Stimulated activated CD4-positive, alpha-beta T cell treated with anti-CD3 and anti-CD28 coated beads, Interleukin-15, amount 100 ng/mL, for 48 hours (primary cell): ENCODE data around the gene ZG16.
"Not testable (repeated sequence)": the region's sequence is repeated elsewhere in the genome, so short reads cannot be mapped to it uniquely, and the experiment has no call there.

Source experiments
- DNase-seq, 2 donors: peaks; one replicate each; pipeline ENCODE4 v3.0.0-alpha.2; 2020; ENCODE audit warnings: low read depth in 2 of 2

ZG16 gene, protein sequence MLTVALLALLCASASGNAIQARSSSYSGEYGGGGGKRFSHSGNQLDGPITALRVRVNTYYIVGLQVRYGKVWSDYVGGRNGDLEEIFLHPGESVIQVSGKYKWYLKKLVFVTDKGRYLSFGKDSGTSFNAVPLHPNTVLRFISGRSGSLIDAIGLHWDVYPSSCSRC

DNA sequence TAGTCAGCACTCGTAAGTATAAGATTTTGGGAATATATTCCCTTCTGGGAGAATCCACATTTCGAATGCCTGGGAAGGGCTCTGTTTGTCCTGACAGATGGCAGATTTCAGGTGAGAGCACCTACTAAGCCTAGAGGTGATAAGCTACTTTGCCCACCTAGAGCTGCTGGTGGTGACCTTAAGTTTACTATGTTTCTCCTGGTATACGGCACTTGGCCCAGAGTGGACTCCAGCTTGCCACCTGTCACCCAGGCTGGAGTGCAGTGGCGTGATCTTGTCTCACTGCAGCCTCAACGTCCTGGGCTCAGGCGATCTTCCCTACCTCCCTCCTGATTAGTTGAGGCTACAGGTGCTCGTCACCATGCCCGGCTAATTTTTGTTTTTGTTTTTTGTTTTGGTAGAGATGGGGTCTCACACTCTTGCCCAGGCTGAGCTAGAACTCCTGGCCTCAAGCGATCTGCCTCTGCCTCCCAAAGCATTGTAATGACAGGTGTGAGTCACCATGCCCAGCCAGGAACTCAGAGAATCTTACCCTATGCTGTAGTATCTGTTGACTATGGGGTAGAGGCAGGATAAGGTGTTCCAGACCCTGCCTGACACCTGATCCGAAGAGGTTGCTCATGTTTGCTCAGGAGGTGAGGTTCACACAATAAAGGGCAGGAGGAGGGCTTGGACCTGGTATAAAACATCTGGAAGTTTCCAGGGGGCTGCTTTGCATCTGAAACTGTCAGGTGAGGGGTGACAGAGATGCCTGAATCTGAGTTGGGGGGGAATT, at the start of gene ZG16:
Gene ZG16, plus strand, starts transcription at position 681 of the 775 bp plus-strand sequence. CDS start 1,011 bp downstream, outside the sequence.
- no peak for DNase-seq

DNA sequence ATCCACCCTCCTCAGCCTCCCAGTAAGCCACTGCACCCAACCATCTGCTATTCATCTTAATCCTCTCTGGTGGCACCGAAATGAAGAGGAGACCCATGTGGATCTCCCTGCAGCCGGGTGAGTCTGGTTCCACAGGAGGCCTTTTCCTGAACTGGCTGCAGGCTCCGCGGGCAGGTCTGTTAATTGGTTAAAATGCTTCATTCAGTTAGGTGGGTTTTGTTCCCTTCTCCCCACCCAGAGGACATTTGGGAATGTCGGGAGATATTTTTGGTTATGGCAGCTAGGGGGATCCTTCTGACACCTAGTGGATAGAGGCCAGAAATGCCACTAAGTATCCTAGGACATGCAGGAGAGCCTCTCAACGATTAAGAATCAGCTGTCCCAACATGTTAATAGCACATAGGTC, 48.9 kb upstream of the ZG16 start:
- DNase-seq, result no peak

DNA sequence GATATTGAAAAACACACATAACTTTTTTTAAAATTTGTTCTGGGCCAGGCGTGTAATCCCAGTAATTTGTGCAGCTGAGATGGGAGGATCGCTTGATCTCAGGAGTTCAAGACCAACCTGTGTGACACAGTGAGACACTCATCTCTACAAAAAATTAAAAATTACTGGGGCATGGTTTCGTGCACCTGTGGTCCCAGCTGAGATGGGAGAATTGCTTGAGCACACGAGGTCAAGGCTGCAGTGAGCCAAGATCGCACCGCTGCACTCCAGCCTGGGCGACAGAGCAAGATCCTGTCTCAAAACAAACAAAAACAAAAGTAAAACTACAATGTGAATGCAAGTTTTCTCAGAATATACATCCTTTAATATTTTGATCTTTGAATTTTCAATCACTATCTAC, 47.4 kb upstream of the ZG16 start:
- DNase-seq, result no peak

DNA sequence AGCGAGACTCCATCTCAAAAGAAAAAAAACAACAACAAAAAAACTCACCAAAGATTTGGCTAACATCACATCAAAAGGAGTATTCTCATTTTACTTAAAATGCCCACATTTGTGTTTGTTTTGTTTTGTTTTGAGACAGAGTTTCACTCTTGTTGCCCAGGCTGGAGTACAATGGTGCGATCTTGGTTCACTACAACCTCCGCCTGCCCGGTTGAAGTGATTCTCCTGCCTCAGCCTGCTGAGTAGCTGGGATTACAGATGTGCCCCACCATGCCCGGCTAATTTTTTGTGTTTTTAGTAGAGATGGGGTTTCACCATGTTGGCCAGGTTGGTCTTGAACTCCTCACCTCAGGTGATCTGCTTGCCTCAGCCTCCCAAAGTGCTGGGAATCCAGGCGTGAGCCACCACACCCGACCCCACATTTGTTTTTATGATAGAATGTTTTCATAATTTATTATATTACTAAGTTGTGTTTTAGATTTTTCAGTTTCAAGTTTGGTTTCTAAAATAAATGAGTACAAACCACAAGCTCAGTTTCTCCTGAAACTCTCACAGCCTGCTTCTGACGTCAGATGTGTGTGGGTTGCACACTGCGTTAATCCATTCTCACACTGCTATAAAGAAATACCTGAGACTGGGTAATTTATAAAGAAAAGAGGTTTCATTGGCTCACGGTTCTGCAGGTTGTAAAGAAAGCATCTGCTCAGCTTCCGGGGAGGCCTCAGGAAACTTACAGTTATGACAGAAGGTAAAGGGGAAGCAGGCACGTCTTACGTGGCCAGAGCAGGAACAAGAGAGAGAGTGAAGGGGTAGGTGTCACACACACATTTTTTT, 46.1 kb upstream of the ZG16 start:
- DNase-seq, result peak; percentile 75 to 79

DNA sequence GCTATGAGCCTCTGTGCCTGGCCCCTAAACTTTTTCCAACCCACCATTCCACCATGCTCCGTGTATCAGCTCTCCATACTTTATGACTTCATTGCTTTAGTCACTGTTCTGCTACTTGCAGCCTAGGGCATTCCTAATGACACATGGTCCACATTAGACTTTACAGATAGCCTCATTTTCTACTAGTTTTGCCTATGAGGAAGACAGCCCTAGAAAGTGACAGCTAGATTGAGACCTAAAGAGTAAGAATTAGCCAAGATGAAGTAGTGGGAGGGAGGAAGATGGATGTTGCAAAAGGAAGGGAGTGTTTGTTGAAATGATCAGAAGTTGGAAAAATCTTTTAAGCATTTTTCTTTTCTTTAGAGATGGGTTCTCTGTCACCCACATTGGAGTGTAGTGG, 43.3 kb upstream of the ZG16 start:
- DNase-seq, result no peak

DNA sequence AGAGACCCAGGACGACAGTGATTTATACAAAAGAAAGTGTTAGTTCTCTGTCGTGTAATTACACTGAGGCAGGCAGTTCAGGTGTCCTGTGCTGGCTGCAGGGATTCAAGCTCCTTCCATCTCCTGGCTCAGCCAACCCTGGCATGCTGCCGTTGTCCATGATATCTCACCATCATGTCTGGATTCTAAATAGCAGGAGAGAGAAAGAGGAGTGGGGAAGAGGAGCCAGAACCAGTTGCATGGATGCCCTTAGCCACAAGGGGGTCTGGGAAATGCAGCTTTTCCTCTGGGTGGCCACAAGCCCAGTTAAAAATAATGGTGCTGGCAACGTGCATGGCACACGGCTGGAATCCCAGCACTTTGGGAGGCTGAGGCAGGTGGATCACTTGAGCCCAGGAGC, 41.9 kb upstream of the ZG16 start:
- no peak for DNase-seq

DNA sequence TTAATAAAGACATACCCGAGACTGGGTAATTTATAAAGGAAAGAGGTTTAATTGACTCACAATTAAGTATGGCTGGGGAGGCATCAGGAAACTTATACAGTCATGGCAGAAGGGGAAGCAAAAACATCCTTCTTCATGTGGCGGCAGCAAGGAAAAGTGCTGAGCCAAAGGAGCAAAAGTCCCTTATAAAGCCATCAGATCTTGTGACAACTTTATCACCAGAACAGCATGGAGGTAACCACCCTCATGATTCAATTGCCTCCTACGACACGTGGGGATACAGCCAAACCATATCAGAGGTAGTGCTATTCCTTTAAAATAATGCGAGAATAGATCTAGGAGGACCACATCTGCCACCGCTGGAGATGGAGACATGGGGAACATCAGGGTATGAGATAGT, 41.3 kb upstream of the ZG16 start:
- no peak for DNase-seq

DNA sequence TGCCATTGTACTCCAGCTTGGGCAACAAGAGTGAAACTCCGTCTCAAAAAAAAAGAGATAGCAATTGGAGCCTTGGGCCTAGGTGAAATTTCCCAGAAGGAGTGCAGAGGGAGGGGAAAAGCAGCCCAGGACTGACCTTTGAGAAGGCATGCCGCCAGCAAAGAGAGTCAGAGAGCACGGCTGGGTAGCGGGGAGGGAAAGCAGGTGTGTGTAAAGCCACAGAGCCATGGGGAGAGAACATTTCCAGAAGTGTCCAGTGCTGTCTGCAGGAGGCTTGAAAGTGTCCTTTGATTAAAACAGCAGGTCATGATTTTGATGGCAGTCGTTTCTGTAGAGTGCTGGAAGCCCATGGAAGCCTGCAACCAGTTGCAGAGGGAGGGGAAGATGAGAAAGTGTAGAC, 40.3 kb upstream of the ZG16 start:
- DNase-seq, result no peak

DNA sequence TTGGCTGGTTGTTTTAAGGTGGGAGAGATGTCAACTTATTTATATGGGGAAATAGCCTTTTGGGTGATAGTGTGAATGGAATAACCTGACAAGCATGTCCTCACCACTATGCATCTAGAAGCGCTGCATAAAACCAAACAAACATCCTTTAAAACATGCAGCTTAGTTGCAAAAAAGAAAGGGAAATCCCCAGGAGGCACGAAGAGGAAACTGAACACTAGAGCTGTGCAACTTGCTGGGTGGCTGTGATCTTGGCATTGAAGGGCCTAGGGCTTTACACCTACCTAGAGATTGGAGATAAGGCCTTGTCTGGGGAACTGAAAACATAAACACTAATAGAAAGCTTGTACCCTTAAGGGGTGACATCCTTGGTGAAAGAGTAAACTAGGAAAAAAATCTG, 39.5 kb upstream of the ZG16 start:
- no peak for DNase-seq

DNA sequence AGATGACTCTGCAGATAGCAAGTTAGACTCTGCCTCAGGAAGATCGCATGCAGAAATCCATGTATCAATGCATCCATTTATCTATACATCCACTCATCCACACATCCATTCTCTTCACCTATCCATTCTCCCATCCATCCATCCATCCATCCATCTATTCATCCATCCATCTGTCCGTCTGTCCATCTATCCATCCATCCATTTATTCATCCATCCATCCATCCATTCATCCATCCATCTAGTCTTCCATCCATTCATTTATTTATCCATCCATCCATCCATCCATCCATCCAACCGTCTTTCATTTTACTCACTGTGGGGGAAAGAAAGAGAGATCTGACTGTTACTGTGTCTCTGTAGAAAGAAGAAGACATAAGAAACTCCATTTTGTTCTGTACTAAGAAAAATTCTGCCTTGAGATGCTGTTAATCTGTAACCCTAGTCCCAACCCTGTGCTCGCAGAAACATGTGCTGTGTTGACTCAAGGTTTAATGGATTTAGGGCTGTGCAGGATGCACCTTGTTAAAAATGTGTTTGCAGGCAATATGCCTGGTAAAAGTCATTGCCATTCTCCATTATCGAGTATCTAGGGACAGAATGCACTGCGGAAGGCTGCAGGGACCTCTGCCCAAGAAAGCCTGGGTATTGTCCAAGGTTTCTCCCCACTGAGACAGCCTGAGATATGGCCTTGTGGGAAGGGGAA, 38.0 kb upstream of the ZG16 start:
- DNase-seq, result not testable (repeated sequence)

DNA sequence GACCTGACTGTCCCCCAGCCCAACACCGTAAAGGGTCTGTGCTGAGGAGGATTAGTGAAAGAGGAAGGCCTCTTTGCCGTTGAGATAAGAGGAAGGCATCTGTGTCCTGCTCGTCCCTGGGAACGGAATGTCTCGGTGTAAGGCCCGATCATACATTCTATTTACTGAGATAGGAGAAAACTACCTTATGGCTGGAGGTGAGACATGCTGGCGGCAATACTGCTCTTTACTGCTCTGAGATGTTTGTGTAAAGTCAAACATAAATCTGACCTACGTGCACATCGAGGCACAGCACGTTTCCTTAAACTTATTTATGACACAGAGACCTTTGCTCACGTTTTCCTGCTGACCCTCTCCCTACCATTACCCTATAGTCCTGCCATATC, 37.4 kb upstream of the ZG16 start:
- DNase-seq, result not testable (repeated sequence)

DNA sequence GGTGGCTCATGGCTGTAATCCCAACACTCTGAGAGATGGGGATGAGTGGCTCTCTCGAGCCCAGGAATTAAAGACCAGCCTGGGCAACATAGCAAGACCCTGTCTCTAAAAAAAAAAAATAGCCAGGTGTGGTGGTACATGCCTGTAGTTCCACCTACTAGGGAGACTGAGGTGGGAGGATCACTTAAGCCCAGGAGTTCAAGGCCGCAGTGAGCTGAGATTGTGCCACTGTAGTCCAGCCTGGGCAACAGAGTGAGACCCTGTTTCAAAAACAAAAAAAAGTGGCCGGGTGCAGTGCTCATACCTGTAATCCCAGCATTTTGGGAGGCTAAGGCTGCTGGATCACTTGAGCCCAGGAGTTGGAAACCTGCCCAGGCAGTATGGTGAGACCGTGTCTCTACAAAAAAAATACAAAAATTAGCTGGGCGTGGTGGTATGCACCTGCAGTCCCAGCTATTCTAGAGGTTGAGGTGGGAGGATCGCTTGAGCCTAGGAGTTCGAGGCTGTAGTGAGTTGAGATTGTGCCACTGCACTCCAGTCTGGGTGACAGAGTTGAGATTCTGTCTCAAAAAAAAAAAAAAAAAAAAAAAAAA, 35.3 kb upstream of the ZG16 start:
- DNase-seq, result no peak

DNA sequence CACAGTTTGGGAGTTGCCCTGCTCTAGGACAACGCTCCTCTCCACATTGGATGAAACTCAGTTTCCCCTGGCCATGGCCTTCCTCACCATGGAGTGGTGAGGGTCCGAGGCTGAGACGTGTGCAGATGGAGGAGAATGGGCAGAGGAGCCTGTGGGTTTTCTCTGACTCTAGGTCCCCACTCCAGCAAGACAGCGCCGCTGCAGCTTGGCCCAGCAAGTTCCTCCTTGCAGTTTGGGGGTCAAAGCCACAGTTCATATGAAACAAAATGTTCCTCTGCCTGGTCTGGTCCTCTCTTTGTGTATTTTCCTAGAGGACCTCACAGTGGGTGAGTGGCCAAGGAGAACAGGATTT, 34.6 kb upstream of the ZG16 start:
- DNase-seq, result no peak

DNA sequence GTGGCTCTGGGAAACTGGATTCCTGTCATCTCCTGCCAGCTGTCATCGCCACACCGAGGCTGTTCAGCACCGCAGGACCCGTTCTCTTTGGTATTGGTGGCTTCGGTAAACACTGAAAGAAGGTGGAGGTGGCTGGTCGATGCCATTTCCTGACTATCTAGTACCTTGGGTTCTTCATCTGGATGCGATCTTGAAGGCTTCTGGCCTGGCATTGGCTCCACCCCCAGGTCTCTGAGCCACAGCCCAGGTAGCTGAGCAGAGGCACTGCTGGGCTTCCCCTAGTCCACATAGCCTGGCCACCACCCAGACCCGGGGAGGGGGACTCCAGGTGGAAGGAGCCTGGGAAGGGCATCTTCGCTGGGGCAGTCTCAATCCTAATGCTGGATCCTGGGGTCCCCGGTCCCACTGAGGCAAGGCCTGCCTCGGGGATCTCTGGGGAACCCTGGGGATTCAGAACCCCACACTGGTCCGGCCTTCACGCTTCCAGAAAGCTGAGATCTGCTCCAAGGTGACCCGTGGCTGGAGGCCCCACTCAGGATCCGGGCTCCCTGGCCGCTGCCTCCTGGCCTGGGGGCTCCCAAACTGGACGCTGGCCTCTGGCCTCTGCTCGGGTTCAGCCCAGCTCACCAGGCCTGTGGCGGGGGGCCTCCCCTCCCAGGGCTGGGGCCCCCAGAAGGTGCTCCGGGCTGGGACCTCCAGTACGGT, 34.1 kb upstream of the ZG16 start:
- DNase-seq, result no peak

DNA sequence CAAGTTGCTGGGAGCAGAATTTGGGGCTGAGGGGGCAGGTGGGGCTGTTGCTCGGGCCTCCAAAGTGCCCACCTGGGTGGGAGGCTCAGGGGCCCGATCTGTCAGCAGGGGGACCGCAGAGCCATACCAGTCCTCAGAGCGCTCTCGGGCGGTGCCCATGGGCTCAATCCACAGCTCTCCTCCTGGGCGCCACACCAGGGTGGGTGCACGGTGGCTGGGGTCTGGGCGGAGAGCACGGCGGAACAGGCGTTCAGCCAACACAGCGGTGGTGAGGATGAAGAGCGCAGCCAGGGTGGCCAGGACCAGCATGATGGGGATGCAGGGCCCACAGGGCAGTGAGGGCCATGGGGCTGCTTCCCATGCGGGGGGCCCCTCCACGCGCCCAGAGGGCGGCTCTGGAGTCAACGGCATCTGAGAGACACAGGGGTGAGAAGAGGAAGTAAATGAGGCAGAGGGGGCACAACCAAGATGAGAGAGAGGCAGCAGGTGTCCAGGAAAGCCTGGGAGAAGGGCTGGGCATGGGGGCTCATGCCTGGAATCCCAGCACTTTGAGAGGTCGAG, 33.4 kb upstream of the ZG16 start:
- no peak for DNase-seq

DNA sequence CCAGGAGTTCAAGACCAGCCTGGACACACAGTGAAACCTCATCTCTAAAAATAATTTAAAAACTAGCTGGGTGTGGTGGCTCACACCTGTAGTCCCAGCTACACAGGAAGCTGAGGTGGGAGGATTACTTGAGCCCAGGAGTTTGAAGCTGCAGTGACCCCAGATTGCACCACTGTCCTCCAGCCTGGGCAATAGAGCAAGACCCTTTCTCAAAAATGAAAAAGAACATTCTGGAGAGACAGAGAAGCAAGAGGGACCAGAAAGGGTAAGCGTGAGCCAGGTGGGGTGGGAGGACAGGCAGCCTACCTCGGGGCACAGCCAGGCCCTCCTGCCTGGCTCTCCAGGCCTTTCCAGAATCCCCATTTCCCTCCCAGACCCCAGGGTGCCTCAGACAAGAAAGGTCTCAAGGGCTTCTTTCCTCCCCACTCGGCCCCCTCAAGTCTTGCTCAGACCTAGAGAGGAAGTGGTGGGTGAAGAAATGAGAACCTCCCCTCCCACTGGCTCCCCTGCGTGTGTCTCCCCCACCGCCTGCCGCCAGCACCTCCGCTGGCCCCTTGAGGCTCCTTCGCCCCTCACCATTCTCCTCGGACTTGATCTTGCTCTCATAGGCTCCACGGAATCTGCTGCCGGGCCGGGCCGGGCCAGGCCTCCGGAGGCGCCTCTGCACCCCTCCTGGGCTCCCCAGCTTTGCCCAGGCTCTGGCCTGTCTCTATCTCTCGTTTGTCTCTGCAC, 32.8 kb upstream of the ZG16 start:
- peak; percentile 29 to 53 for DNase-seq

DNA sequence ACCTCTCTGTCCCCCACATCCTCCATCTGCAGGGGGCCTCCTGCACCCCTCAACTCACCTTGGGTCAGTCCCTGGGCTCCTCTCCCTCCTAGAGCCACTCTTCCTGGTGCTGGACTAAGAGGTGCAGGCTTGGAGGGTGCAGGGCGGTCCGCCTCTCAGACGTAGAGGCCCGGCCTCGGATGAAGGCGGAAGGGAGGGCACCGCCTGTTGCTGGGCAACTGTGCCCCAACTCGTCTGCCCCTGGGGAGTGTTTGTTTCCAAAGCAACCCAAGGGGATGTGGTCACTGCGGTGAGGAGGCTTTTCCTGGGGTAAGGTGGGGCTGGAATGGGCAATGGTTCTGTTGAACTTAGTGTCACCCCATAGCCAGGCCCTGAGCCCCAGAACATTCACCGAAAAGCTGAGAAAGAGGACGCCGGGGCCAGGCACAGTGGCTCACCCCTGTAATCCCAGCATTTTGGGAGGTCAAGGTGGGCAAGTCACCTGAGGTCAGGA, 32.2 kb upstream of the ZG16 start, which contains the start of gene C16orf54:
Gene C16orf54, minus strand, starts transcription at position 138 of the 493 bp plus-strand sequence. CDS start 1,039 bp downstream, outside the sequence.
- DNase-seq, result peak; percentile 74 to 75

DNA sequence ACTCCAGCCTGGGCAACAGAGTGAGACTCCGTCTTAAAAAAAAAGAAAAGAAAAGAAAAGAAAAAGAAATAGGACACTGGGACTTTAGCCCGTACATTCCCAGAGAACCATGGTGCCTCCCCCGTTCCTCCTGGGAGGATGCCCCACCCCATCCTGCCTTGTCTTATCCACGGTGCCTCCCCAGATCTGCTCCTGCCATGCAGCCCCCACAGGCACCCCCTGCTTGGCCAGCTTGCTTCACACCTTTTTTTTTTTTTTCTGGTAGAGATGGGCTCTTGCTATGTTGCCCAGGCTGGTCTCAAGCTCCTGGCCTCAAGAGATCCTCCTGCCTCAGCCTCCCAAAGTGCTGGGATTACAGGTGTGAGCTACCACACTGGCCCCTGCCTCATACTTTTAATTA, 31.5 kb upstream of the ZG16 start:
- DNase-seq, result not testable (repeated sequence)

DNA sequence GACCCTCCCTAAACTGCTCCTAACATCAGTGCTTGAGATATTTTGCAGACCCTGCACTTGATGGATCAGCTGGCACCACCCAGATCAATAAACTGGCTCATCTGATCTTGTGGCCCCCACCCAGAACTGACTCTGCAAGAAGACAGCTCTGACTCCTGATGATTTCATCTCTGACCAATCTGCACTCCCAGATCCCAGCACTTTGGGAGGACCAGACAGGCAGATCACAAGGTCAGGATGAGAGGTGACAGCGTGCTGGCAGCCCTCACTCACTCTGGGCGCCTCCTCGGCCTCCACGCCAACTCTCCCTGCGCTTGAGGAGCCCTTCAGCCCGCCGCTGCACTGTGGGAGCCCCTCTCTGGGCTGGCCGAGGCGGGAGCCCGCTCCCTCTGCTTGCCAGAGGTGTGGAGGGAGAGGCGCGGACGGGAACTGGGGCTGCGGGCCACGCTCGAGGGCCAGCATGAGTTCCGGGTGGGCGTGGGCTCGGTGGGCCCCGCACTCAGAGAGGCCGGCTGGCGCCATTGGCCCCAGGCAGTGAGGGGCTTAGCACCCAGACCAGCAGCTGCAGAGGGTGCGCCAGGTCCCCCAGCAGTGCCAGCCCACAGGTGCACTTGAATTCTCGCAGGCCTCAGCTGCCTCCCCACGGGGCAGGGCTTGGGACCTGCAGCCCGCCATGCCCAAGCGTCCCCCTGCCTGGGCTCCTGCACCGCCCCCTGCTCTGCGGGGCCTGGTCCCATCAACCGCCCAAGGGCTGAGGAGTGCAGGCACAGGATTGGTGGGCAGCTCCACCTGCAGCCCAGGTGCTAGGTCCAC, 29.9 kb upstream of the ZG16 start:
- no peak for DNase-seq
